DMS 273 treated with DMSO at 0.1 percent for 48 hours (cell line): ENCODE data around the gene STAT2.
"Not testable (repeated sequence)": the region's sequence is repeated elsewhere in the genome, so short reads cannot be mapped to it uniquely, and the experiment has no call there.

Experiments used
- DNase-seq: peaks from one replicate; lab custom pipeline; 2025; lab: John Stamatoyannopoulos, UW

The STAT2 gene

GRCh38 chr12:56326126-56326525 is 33.8 kb downstream of the STAT2 start:
- DNase-seq = no peak

GRCh38 chr12:56324206-56324605 is 35.7 kb downstream of the STAT2 start:
- no peak for DNase-seq

- DNase-seq = not testable (repeated sequence)
Measured at GRCh38 chr12:56321610-56322009, 38.3 kb downstream of the STAT2 start.

- no peak for DNase-seq
Measured at GRCh38 chr12:56321027-56321426, 38.9 kb downstream of the STAT2 start.

GRCh38 chr12:56317675-56318074 is 42.2 kb downstream of the STAT2 start:
- no peak for DNase-seq

- DNase-seq = peak; percentile 96
Measured at GRCh38 chr12:56315622-56316473, 44.1 kb downstream of the STAT2 start, which contains the start of gene CNPY2. TSS of gene CNPY2 (minus strand) at chr12:56315988. CDS start at chr12:56315217, 771 bp downstream.

- DNase-seq = no peak
Measured at GRCh38 chr12:56315249-56315621, 44.7 kb downstream of the STAT2 start.

- DNase-seq = no peak
Measured at GRCh38 chr12:56311003-56311402, 48.9 kb downstream of the STAT2 start.

- DNase-seq = no peak
Measured at GRCh38 chr12:56308714-56309113, 51.2 kb downstream of the STAT2 start.

- no peak for DNase-seq
Measured at GRCh38 chr12:56307221-56307965, 52.5 kb downstream of the STAT2 start.

GRCh38 chr12:56304872-56305590 is 54.9 kb downstream of the STAT2 start:
- DNase-seq = no peak

- DNase-seq = no peak
Measured at GRCh38 chr12:56304276-56304675, 55.6 kb downstream of the STAT2 start.

GRCh38 chr12:56300644-56301464 is 59.1 kb downstream of the STAT2 start:
- no peak for DNase-seq

GRCh38 chr12:56299853-56300643 is 59.9 kb downstream of the STAT2 start, which contains the start of gene CS:
TSS of gene CS (minus strand) at chr12:56300330. CDS start at chr12:56300201, 129 bp downstream.
- peak; percentile 82 for DNase-seq

GRCh38 chr12:56299308-56299852 is 60.5 kb downstream of the STAT2 start:
- DNase-seq = no peak

GRCh38 chr12:56298828-56299227 is 61.1 kb downstream of the STAT2 start:
- DNase-seq = no peak

GRCh38 chr12:56297400-56297799 is 62.5 kb downstream of the STAT2 start:
- DNase-seq = no peak

GRCh38 chr12:56296295-56296694 is 63.6 kb downstream of the STAT2 start:
- no peak for DNase-seq

GRCh38 chr12:56293795-56294194 is 66.1 kb downstream of the STAT2 start:
- no peak for DNase-seq
